Mesothelial cell of epicardium (in vitro differentiated cells): ENCODE results near the gene VGLL4. TPM values are rescaled to one million over a fixed set of nuclear protein-coding genes. Genes with fewer than 3 reads are reported as not detected.

Source experiments
- DNase-seq, 2 experiments: peaks; one replicate each; pipeline ENCODE4 v3.0.0; 2021; ENCODE audit warnings: low spot score in 2 of 2; ENCODE audit not compliant: unreplicated experiment in 2 of 2
- H3K27ac Mint-ChIP-seq: 2 replicates; pipeline ENCODE4 v1.8.0; 2021; ENCODE audit warnings: mixed read lengths
- H3K27me3 Mint-ChIP-seq: 2 replicates; pipeline ENCODE4 v1.8.0; 2021; ENCODE audit warnings: low read depth, mixed read lengths
- H3K36me3 Mint-ChIP-seq: 2 replicates; pipeline ENCODE4 v1.8.0; 2021; ENCODE audit warnings: mixed read lengths
- H3K4me1 Mint-ChIP-seq: 2 replicates; pipeline ENCODE4 v1.8.0; 2021; ENCODE audit warnings: mixed read lengths
- H3K4me3 Mint-ChIP-seq: 2 replicates; pipeline ENCODE4 v1.8.0; 2021; ENCODE audit warnings: mild to moderate bottlenecking, moderate library complexity, mixed read lengths
- H3K9me3 Mint-ChIP-seq: 2 replicates; pipeline ENCODE4 v1.8.0; 2021; ENCODE audit warnings: mixed read lengths
- total RNA-seq: library from RNA; stranded (reverse); gene quantifications from 3 replicates; pipeline ENCODE4 v1.2.1, GENCODE V29; 2021
- TF ChIP-seq, protein P1 (sequence below): fragments of 200-600 bp; sonication (generic); IDR thresholded peaks from one replicate; pipeline ENCODE4 v1.5.0; 2021; ENCODE audit warnings: antibody characterized with exemption; ENCODE audit not compliant: unreplicated experiment

Gene VGLL4
- total RNA-seq, 1 donor from 2014 or later: 140 TPM

- H3K4me1 Mint-ChIP-seq: peaks cover 52% of the 10 kb centered on the region
- DNase-seq: no peak
- H3K4me3 Mint-ChIP-seq: peak overlapping the region; percentile 98
- peak overlapping the region; percentile 98 for H3K27ac Mint-ChIP-seq
- TF ChIP-seq, protein P1, sequence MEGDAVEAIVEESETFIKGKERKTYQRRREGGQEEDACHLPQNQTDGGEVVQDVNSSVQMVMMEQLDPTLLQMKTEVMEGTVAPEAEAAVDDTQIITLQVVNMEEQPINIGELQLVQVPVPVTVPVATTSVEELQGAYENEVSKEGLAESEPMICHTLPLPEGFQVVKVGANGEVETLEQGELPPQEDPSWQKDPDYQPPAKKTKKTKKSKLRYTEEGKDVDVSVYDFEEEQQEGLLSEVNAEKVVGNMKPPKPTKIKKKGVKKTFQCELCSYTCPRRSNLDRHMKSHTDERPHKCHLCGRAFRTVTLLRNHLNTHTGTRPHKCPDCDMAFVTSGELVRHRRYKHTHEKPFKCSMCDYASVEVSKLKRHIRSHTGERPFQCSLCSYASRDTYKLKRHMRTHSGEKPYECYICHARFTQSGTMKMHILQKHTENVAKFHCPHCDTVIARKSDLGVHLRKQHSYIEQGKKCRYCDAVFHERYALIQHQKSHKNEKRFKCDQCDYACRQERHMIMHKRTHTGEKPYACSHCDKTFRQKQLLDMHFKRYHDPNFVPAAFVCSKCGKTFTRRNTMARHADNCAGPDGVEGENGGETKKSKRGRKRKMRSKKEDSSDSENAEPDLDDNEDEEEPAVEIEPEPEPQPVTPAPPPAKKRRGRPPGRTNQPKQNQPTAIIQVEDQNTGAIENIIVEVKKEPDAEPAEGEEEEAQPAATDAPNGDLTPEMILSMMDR: no peak
- no peaks in the 10 kb centered on the region for H3K27me3 Mint-ChIP-seq
- no peaks in the 10 kb centered on the region for H3K36me3 Mint-ChIP-seq
- H3K9me3 Mint-ChIP-seq: no peaks in the 10 kb centered on the region
These were observed 1.9 kb downstream of the VGLL4 start for GRCh38 chr3:11641683-11642430.

DNA sequence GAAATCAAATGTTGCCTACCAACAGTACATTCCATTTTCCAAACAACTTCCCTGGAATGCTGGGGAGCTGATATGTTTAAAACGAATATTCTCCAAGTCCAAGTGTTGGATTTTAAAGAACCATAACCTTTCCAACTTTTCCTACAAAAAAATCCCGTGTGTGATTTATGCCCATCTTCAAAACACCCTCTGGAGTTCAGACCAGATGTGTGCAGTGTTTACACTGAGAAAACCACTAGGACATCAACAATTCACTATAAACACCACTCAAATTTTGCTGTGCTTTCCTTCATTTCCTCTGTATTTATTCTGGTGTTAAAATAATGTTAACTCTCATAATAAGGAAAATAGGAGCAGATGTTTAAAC is 2.4 kb downstream of the VGLL4 start:
- Mint-ChIP-seq H3K4me1 (peaks cover 58% of the 10 kb centered on the region), H3K27ac (peak overlapping the region; percentile 98), H3K9me3 (no peaks in the 10 kb centered on the region), H3K4me3 (peak overlapping the region; percentile 98), H3K27me3 (no peaks in the 10 kb centered on the region), H3K36me3 (no peaks in the 10 kb centered on the region)
- DNase-seq: no peak
- TF ChIP-seq, protein P1: no peak

DNA sequence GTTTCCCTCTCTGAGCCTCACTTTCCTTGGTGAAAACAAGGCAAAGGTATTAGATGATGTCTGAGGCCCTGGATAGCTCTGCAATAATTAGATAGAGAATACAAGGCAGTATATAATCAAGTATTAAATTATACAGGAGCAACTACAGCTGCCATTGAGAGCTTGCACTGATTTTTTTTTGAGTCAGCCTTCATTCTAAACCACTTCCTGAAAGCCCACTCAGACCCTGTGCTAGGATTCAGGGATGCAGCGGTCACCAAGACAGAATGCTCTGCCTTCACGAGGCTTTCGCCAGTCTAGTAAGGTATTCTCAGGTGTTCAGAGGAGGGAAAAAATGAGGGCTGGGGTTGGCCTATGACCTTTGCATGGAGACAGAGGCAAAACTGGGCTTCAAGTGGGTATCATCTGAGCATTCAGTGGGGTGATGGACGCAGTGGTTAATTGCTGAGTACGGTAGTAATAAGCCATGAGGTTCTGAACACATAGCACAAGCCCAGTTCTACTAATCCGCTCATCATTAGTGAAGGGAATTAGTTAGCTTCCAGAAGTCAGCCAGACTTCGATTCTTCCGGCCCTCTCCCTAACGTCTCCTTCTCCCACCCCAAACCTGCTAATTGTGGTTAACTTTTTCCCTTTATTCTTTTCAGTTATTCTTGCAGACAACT is 3.6 kb downstream of the VGLL4 start:
- peak overlapping the region; percentile 98 for H3K27ac Mint-ChIP-seq
- no peaks in the 10 kb centered on the region for H3K9me3 Mint-ChIP-seq
- TF ChIP-seq, protein P1: no peak
- H3K4me1 Mint-ChIP-seq: peaks cover 69% of the 10 kb centered on the region
- no peak for DNase-seq
- H3K27me3 Mint-ChIP-seq: no peaks in the 10 kb centered on the region
- H3K4me3 Mint-ChIP-seq: peak overlapping the region; percentile 98
- H3K36me3 Mint-ChIP-seq: no peaks in the 10 kb centered on the region

GRCh38 chr3:11638495-11639358 is 5.0 kb downstream of the VGLL4 start:
- H3K9me3 Mint-ChIP-seq: no peaks in the 10 kb centered on the region
- H3K36me3 Mint-ChIP-seq: no peaks in the 10 kb centered on the region

DNA sequence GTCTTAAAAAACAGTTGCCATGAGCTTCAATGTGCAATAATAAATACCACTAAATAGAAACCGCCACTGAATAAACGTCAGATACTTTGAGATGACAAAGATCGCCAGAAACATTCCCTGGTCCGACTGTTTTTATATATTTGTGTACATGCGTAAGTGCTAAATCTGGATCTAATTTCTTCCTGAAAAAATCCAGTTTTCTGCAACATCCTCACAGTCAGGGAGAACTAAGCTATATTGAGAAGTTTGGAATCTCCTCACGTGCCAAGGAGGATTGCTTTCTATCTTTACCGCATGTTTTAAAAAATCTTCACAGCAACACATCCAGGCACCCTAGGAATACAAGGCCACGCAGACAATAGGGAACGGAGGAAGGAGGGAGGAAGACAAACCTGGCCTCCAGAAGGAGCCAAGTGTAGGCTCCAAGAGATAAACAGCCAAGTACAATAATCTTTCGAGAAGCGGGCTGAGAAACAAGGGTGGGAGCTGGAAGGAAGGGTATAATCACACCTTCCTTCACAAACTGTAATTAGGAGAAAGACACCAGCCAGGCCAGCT is 5.7 kb downstream of the VGLL4 start:
- H3K27me3 Mint-ChIP-seq: no peaks in the 10 kb centered on the region
- no peak for DNase-seq
- no peaks in the 10 kb centered on the region for H3K36me3 Mint-ChIP-seq
- peaks cover 85% of the 10 kb centered on the region for H3K4me1 Mint-ChIP-seq
- H3K27ac Mint-ChIP-seq: peak overlapping the region; percentile 98
- no peaks in the 10 kb centered on the region for H3K9me3 Mint-ChIP-seq
- H3K4me3 Mint-ChIP-seq: peak overlapping the region; percentile 98
- TF ChIP-seq, protein P1: no peak

More at GRCh38 chr3:11638495-11639358, 5.0 kb downstream of the VGLL4 start:
- no peaks in the 10 kb centered on the region for H3K27me3 Mint-ChIP-seq
- peak overlapping the region; percentile 98 for H3K4me3 Mint-ChIP-seq
- peaks cover 77% of the 10 kb centered on the region for H3K4me1 Mint-ChIP-seq
- no peak for DNase-seq
- peak overlapping the region; percentile 98 for H3K27ac Mint-ChIP-seq
- TF ChIP-seq, protein P1: no peak
